ENCODE measurements around the gene B4GALT4. TPM values are rescaled to one million over a fixed set of nuclear protein-coding genes. Genes with fewer than 3 reads are reported as not detected.

B4GALT4 gene, protein sequence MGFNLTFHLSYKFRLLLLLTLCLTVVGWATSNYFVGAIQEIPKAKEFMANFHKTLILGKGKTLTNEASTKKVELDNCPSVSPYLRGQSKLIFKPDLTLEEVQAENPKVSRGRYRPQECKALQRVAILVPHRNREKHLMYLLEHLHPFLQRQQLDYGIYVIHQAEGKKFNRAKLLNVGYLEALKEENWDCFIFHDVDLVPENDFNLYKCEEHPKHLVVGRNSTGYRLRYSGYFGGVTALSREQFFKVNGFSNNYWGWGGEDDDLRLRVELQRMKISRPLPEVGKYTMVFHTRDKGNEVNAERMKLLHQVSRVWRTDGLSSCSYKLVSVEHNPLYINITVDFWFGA
- total RNA-seq, result 12.0 and 12.1 TPM in 2 replicates
- long read RNA-seq, transcript B4GALT4-201 (9 exons, 2,385 nt), result minor isoform, 10 of 68 reads
- long read RNA-seq, transcript B4GALT4-202 (8 exons, 2,459 nt), result major isoform, 39 of 68 reads
- long read RNA-seq, partial matches to known transcripts, result 7 of 68 reads
- long read RNA-seq, other reads (novel, unspliced or antisense), result 11 of 68 reads

DNA sequence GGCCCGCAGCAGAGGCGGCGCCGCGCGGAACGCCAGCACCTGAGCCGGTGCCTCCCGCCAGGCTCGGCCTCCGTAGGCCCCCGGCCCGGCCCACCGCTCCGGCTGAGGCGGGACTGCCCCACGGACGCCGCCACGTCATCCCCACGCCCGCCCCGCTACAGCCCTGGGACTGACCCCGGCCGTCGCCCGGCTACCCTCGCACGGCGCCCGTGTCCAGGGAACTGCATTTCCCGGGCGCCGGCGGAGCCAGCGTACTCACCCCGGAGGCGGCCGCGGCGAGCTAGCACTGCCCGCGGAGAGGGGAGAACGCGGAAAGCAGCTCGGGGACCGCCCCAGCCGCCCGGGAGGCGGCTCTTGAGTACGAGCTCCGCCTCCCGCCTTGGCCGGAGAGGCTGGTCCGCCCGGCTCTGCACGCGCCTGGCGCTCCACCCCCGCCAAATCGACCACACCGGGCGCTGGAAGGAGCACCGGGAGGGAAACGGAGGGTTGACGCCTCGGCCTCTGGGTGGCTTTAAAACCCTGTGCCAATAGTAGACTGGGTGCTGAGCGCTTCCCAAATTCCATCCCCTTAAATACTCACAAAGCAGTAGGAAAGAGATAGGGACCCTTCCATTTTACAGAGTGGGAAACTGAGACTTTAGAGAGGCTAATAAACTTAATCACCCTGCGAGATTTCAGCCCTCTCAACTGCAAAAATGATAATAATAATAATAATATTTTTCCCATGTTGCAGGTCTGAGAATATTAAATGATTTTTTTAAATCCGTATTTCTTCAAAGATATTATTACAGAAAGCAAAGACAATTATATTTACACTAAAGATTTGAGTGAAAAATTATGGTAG lies at the start of gene B4GALT4:
B4GALT4 (minus strand) TSS at position 288 of the 844 bp plus-strand sequence. CDS start 10,779 bp downstream, outside the sequence.
- H3K4me1 Mint-ChIP-seq, result peaks cover 18% of the 10 kb centered on the region
- TF ChIP-seq, protein P1, sequence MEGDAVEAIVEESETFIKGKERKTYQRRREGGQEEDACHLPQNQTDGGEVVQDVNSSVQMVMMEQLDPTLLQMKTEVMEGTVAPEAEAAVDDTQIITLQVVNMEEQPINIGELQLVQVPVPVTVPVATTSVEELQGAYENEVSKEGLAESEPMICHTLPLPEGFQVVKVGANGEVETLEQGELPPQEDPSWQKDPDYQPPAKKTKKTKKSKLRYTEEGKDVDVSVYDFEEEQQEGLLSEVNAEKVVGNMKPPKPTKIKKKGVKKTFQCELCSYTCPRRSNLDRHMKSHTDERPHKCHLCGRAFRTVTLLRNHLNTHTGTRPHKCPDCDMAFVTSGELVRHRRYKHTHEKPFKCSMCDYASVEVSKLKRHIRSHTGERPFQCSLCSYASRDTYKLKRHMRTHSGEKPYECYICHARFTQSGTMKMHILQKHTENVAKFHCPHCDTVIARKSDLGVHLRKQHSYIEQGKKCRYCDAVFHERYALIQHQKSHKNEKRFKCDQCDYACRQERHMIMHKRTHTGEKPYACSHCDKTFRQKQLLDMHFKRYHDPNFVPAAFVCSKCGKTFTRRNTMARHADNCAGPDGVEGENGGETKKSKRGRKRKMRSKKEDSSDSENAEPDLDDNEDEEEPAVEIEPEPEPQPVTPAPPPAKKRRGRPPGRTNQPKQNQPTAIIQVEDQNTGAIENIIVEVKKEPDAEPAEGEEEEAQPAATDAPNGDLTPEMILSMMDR (conservative IDR thresholded peaks at IDR 0.05), result no peak
- H3K4me3 Mint-ChIP-seq, result peak within 1 kb of the TSS; percentile 85
- no peaks in the 10 kb centered on the region for H3K27me3 Mint-ChIP-seq (ENCODE audit: low read depth)
- no peaks in the 10 kb centered on the region for H3K36me3 Mint-ChIP-seq (ENCODE audit: low read depth)
- H3K9me3 Mint-ChIP-seq, result peaks cover 4% of the 10 kb centered on the region
- H3K27ac Mint-ChIP-seq (ENCODE audit: unreplicated experiment), result no peak within 1 kb of the TSS
- DNase-seq (ENCODE audit: low read depth, low spot score), result peak; percentile 69

- DNase-seq (ENCODE audit: low read depth, low spot score), result no peak
- H3K36me3 Mint-ChIP-seq (ENCODE audit: low read depth), result peaks cover 14% of the 10 kb centered on the region
- no peak overlapping the region for H3K27ac Mint-ChIP-seq (ENCODE audit: unreplicated experiment)
- TF ChIP-seq, protein P1 (conservative IDR thresholded peaks at IDR 0.05), result no peak
- H3K4me1 Mint-ChIP-seq, result peaks cover 19% of the 10 kb centered on the region
- H3K4me3 Mint-ChIP-seq, result no peak overlapping the region
- peaks cover 10% of the 10 kb centered on the region for H3K27me3 Mint-ChIP-seq (ENCODE audit: low read depth)
- H3K9me3 Mint-ChIP-seq, result peaks cover 22% of the 10 kb centered on the region
Measured at GRCh38 chr3:119289404-119289770, 48.7 kb upstream of the B4GALT4 start.

GRCh38 chr3:119288669-119289403 lies 48.2 kb upstream of the B4GALT4 start:
- TF ChIP-seq, protein P1 (conservative IDR thresholded peaks at IDR 0.05), result no peak
- DNase-seq (ENCODE audit: low read depth, low spot score), result no peak
- H3K36me3 Mint-ChIP-seq (ENCODE audit: low read depth), result peaks cover 16% of the 10 kb centered on the region
- peaks cover 15% of the 10 kb centered on the region for H3K4me1 Mint-ChIP-seq
- peaks cover 10% of the 10 kb centered on the region for H3K27me3 Mint-ChIP-seq (ENCODE audit: low read depth)
- peaks cover 23% of the 10 kb centered on the region for H3K9me3 Mint-ChIP-seq
- H3K27ac Mint-ChIP-seq (ENCODE audit: unreplicated experiment), result no peak overlapping the region
- no peak overlapping the region for H3K4me3 Mint-ChIP-seq

DNA sequence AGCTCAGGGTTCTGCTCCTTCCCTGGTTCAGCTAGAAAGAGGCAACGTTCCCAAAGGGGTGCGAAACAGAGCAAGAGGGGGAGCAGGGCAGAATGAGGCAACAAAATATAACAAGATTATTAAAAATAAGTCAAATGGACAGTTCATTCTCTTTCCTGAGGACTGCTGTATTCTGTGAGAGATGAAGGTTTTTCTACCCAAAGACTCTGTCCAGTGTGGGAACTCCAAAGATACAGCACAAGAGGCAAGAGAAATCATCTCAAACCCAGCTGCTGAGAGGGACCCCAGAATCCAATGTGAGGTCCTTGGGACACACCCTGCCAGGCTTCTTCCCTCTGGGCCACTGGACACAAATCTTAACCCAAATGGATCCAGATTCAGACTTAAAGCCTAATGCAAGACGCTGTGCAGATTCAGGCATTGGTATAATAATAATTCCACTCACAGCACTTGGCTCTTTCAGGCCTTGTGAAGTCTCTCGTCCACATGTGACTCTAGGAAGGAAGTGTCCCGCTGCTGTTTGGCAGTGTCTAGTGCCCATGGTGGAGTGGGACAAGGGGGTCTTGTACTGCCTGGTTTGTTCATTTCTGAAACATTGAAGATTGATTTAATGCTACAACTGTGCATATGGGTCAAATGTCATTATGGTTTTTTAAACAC lies 39.0 kb upstream of the B4GALT4 start:
- Mint-ChIP-seq H3K9me3 (peaks cover 18% of the 10 kb centered on the region), H3K27me3 (ENCODE audit: low read depth) (no peaks in the 10 kb centered on the region), H3K27ac (ENCODE audit: unreplicated experiment) (peak overlapping the region; percentile 86), H3K36me3 (ENCODE audit: low read depth) (peaks cover 19% of the 10 kb centered on the region), H3K4me3 (peak overlapping the region; percentile 11), H3K4me1 (peaks cover 27% of the 10 kb centered on the region)
- DNase-seq (ENCODE audit: low read depth, low spot score), result no peak
- TF ChIP-seq, protein P1 (conservative IDR thresholded peaks at IDR 0.05), result no peak
